Gastroesophageal sphincter (tissue), 4 donors: ENCODE results near the gene UPP2. TPM values are rescaled to one million over a fixed set of nuclear protein-coding genes. Genes with fewer than 3 reads are reported as not detected.

ENCODE experiments used
- ATAC-seq: fragments of 150-250 bp; one replicate; pipeline ENCODE4 v1.9.1; 2016; ENCODE audit warnings: mild to moderate bottlenecking, moderate library complexity
- H3K27ac ChIP-seq, 4 donors: fragments of 200-600 bp; sonication (generic) in 3 of 4; 1 replicate in 3 of 4; 2 replicates in 1 of 4; pipeline ENCODE4 v1.5.1; 2016 to 2019
- H3K27me3 ChIP-seq: fragments of 200-600 bp; sonication (generic); one replicate; pipeline ENCODE4 v1.5.1; 2019
- H3K36me3 ChIP-seq, 2 donors: fragments of 200-600 bp; sonication (generic); one replicate each; pipeline ENCODE4 v1.5.1; 2019; ENCODE audit warnings: control low read depth in 1 of 2
- H3K4me1 ChIP-seq, 3 donors: fragments of 200-600 bp; sonication (generic); 1 replicate in 2 of 3; 2 replicates in 1 of 3; pipeline ENCODE4 v1.5.1; 2016 to 2019; ENCODE audit warnings: control low read depth in 2 of 3
- H3K4me3 ChIP-seq, 2 donors: fragments of 200-600 bp; sonication (generic); one replicate each; pipeline ENCODE4 v1.5.1; 2019; ENCODE audit warnings: mild to moderate bottlenecking in 1 of 2, moderate library complexity in 1 of 2
- H3K9me3 ChIP-seq, 3 donors: fragments of 200-600 bp; sonication (generic); one replicate each; pipeline ENCODE4 v1.5.1; 2017 to 2019; ENCODE audit warnings: control low read depth in 2 of 3
- EP300 ChIP-seq: sonication (generic); formaldehyde crosslinking; IDR thresholded peaks from one replicate; pipeline ENCODE4 v1.6.1; 2017; ENCODE audit warnings: antibody characterized with exemption, mild to moderate bottlenecking
- POLR2A ChIP-seq, 2 donors: fragments of 450-650 bp; IDR thresholded peaks; one replicate each; pipeline ENCODE4 v1.6.1; 2017; ENCODE audit warnings: antibody characterized with exemption in 2 of 2, mild to moderate bottlenecking in 2 of 2, moderate library complexity in 1 of 2
- POLR2AphosphoS5 ChIP-seq: sonication (generic); formaldehyde crosslinking; IDR thresholded peaks from one replicate; pipeline ENCODE4 v1.6.1; 2017; ENCODE audit warnings: antibody characterized with exemption
- WGBS, 2 donors: methylation state at CpG; one replicate each; pipeline ENCODE4 v1.1.5; 2018; ENCODE audit warnings: low coverage in 1 of 2; 5-methylcytosine and 5-hydroxymethylcytosine counted together
- total RNA-seq, 4 donors: library from RNA; depleted of rRNA; stranded (reverse); fragments of >200 nt; gene quantifications; one replicate each; pipeline ENCODE4 v1.1.0, GENCODE V29; 2016
- TF ChIP-seq, protein P1 (sequence below), 4 experiments: fragments of 200-600 bp in 2 of 4; fragments of 450-650 bp in 2 of 4; sonication (generic) in 1 of 4; IDR thresholded peaks; one replicate each; pipeline ENCODE4 v1.5.1; 2017 to 2019; ENCODE audit warnings: antibody characterized with exemption in 4 of 4, mild to moderate bottlenecking in 2 of 4, moderate library complexity in 2 of 4

Gene UPP2
- total RNA-seq, 4 donors from 2014 or later, result 0.35 TPM; not detected in 3

DNA sequence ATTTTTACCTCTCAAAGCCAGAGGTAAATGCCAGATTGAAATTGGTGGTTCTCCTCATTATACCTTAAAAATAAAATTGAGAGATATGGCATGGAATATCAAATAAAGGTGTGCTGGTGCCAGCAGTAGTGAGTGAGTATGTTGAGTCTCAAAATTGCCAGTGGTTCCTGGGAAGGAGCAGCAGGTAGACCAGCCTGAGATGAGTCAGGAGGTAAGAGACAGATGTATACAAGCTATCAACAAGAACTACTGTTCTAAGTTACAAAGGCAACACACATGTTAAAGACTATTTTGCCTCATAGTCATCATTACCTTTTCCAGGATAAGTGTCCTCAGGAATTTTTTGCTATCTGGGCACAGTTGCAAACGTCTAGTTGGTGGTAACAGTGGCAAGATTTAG lies 1.3 kb upstream of the UPP2 start:
- Histone ChIP-seq H3K27me3 (no peaks in the 10 kb centered on the region), H3K4me1 (no peaks in the 10 kb centered on the region), H3K9me3 (no peaks in the 10 kb centered on the region), H3K27ac (no peak overlapping the region), H3K36me3 (no peaks in the 10 kb centered on the region), H3K4me3 (no peak overlapping the region)
- WGBS, 2 donors, result 78 to 80% methylated on average over 1 of the region's 1 CpG
- no peak for ATAC-seq
- TF ChIP-seq POLR2AphosphoS5 (no peak), EP300 (no peak), POLR2A (IDR thresholded peaks at IDR 0.05) (no peak)
- TF ChIP-seq, protein P1, sequence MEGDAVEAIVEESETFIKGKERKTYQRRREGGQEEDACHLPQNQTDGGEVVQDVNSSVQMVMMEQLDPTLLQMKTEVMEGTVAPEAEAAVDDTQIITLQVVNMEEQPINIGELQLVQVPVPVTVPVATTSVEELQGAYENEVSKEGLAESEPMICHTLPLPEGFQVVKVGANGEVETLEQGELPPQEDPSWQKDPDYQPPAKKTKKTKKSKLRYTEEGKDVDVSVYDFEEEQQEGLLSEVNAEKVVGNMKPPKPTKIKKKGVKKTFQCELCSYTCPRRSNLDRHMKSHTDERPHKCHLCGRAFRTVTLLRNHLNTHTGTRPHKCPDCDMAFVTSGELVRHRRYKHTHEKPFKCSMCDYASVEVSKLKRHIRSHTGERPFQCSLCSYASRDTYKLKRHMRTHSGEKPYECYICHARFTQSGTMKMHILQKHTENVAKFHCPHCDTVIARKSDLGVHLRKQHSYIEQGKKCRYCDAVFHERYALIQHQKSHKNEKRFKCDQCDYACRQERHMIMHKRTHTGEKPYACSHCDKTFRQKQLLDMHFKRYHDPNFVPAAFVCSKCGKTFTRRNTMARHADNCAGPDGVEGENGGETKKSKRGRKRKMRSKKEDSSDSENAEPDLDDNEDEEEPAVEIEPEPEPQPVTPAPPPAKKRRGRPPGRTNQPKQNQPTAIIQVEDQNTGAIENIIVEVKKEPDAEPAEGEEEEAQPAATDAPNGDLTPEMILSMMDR (IDR thresholded peaks at IDR 0.05), result no peak

DNA sequence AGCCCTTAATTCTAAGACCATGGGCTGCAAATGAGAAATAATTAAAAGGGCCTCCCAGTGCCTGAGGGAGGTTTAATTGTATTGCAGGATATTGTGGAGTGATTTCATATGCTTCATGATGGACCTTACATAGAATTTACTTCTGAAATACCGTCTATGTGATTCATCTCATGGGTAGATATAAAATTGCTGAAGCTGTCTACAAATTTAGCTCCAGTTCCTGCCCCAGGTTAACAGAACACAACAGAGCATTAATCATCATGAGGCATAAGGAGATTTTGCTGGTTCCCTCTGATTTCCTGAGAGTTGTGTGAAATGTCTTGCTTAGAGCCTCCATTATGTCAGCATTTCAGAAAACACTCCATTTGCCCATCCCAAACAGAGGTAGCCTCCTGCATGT lies 770 bp downstream of the UPP2 start:
- Histone ChIP-seq H3K36me3 (no peaks in the 10 kb centered on the region), H3K4me1 (no peaks in the 10 kb centered on the region), H3K4me3 (no peak overlapping the region), H3K9me3 (no peaks in the 10 kb centered on the region), H3K27me3 (no peaks in the 10 kb centered on the region), H3K27ac (no peak overlapping the region)
- TF ChIP-seq, protein P1 (IDR thresholded peaks at IDR 0.05), result no peak
- TF ChIP-seq POLR2AphosphoS5 (no peak), POLR2A (IDR thresholded peaks at IDR 0.05) (no peak), EP300 (no peak)
- no peak for ATAC-seq
- 54 to 86% methylated on average over 1 of the region's 1 CpG for WGBS, 2 donors

DNA sequence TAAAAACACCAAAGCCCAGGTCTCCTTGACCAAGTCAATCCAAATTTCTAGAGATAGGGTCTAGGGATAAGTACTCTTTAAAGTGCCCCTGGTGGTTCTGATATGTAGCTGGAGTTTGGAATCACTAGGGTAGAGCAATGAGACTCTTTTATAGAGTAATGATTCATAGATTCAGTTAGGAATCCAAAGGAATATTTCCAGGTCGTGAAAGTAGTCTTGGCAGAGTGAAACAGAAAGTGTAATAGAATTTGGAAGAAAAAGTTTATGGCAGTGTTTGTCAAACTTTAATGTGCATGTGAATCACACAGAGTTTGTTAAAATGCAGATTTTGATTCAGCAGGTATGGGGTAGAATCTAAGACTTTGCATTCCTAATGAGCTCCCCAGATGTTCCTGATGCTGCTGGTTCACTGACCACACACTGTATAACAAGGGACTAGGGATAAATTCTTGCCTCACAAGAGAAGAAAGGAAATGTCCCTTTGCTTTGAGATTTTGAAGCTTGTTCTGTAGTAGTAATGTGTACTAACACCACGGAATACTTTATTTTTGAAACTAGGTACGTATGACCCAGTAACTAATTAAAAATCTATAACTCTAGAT lies 1.8 kb downstream of the UPP2 start:
- TF ChIP-seq POLR2A (IDR thresholded peaks at IDR 0.05) (no peak), EP300 (no peak), POLR2AphosphoS5 (no peak)
- TF ChIP-seq, protein P1 (IDR thresholded peaks at IDR 0.05), result no peak
- Histone ChIP-seq H3K9me3 (no peaks in the 10 kb centered on the region), H3K4me3 (no peak overlapping the region), H3K27ac (no peak overlapping the region), H3K4me1 (no peaks in the 10 kb centered on the region), H3K36me3 (no peaks in the 10 kb centered on the region), H3K27me3 (no peaks in the 10 kb centered on the region)
- 48 to 56% methylated on average over 3 of the region's 3 CpGs for WGBS, 2 donors
- no peak for ATAC-seq

DNA sequence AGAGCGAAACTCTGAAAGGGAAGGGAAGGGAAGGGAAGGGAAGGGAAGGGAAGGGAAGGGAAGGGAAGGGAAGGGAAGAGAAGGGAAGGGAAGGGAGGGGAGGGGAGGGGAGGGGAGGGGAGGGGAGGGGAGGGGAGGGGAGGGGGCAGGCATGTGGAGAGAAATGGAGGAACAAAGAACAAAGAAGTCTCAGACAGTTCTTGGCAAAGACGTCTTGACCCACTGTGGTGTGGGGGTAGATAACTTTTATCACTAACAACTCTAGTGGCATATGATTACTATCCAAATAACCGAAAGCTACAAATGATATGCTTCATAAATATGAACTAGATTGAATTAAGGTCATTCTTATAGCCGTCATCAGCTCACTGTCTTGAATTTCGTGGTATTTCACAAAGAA lies 3.2 kb downstream of the UPP2 start:
- no peaks in the 10 kb centered on the region for H3K9me3 ChIP-seq
- H3K4me3 ChIP-seq, result no peak overlapping the region
- no peaks in the 10 kb centered on the region for H3K36me3 ChIP-seq
- H3K4me1 ChIP-seq, result no peaks in the 10 kb centered on the region
- no peak for TF ChIP-seq POLR2AphosphoS5
- TF ChIP-seq EP300, result no peak
- TF ChIP-seq POLR2A (IDR thresholded peaks at IDR 0.05), result no peak
- TF ChIP-seq, protein P1 (IDR thresholded peaks at IDR 0.05), result no peak
- WGBS, 2 donors, result 78 to 100% methylated on average over 3 to 4 of the region's 5 CpGs
- H3K27ac ChIP-seq, result no peak overlapping the region
- ATAC-seq, result no peak
- no peaks in the 10 kb centered on the region for H3K27me3 ChIP-seq

DNA sequence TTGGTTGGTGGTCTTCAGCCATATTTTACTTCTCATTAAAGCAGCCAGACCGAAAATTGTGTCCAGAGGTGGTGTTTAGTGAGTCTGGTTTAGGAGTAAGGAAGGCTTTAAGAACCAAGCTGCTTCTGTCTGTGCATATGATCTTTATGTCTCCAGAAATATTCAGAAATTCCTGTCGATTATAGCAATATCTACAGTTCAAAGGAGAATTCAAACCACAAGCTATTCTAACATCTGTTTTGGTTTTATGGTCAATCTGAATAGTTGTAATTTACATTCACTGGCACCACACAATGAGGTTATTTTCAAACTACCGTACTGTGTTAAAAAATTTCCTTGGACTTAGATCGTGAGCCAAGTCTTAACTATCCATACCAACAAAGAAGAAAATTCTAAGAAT lies 11.3 kb downstream of the UPP2 start:
- no peak for ATAC-seq
- no peaks in the 10 kb centered on the region for H3K36me3 ChIP-seq
- 68 to 87% methylated on average over 3 to 4 of the region's 4 CpGs for WGBS, 2 donors
- no peak overlapping the region for H3K4me3 ChIP-seq
- no peaks in the 10 kb centered on the region for H3K27me3 ChIP-seq
- no peak for TF ChIP-seq POLR2AphosphoS5
- no peak for TF ChIP-seq POLR2A (IDR thresholded peaks at IDR 0.05)
- TF ChIP-seq EP300, result no peak
- TF ChIP-seq, protein P1 (IDR thresholded peaks at IDR 0.05), result no peak
- H3K9me3 ChIP-seq, result no peaks in the 10 kb centered on the region
- no peaks in the 10 kb centered on the region for H3K4me1 ChIP-seq
- no peak overlapping the region for H3K27ac ChIP-seq
